ENCODE results near the gene RBM7. TPM values are rescaled to one million over a fixed set of nuclear protein-coding genes. Genes with fewer than 3 reads are reported as not detected.

Gene RBM7
- polyA plus RNA-seq, 1 experiment, result 59.8 TPM

- ChIA-PET CTCF (interaction anchor here (1.2 kb wide), 1 partner anchor 34 kb away, joined by 6 read pairs; no protein-coding TSS in a partner anchor), POLR2A (no interaction called here)
- no peak for DNase-seq (ENCODE audit: low read depth, low spot score)
- H3K27me3 ChIP-seq (ENCODE audit: control insufficient read depth, insufficient read depth, low read length), result no peaks in the 10 kb centered on the region
- no peak overlapping the region for H3K27ac ChIP-seq (ENCODE audit: low read depth, low read length)
- no peak overlapping the region for H3K4me3 ChIP-seq (ENCODE audit: low read depth, low read length)
- no peaks in the 10 kb centered on the region for H3K9me3 ChIP-seq (ENCODE audit: control insufficient read depth, insufficient read depth, low read length)
- no peak for TF ChIP-seq CTCF (IDR thresholded peaks at IDR 0.05; ENCODE audit: low read depth, low read length)
Measured at GRCh38 chr11:114382509-114382908, 18.0 kb upstream of the RBM7 start.

- no peak for TF ChIP-seq CTCF (IDR thresholded peaks at IDR 0.05; ENCODE audit: low read depth, low read length)
- no peak overlapping the region for H3K4me3 ChIP-seq (ENCODE audit: low read depth, low read length)
- ChIA-PET POLR2A (no interaction called here), CTCF (interaction anchor here (1.1 kb wide), 1 partner anchor 11 kb away, joined by 3 read pairs; no protein-coding TSS in a partner anchor)
- no peaks in the 10 kb centered on the region for H3K27me3 ChIP-seq (ENCODE audit: control insufficient read depth, insufficient read depth, low read length)
- H3K27ac ChIP-seq (ENCODE audit: low read depth, low read length), result no peak overlapping the region
- DNase-seq (ENCODE audit: low read depth, low spot score), result no peak
- H3K9me3 ChIP-seq (ENCODE audit: control insufficient read depth, insufficient read depth, low read length), result no peaks in the 10 kb centered on the region
Measured at GRCh38 chr11:114384487-114384886, 16.0 kb upstream of the RBM7 start.

GRCh38 chr11:114386131-114386530, 14.3 kb upstream of the RBM7 start:
- CTCF ChIA-PET, result interaction anchor here (0.7 to 1.4 kb wide), 2 partner anchors 12 to 38 kb away, joined by 3 read pairs; no protein-coding TSS in a partner anchor
- no peaks in the 10 kb centered on the region for H3K27me3 ChIP-seq (ENCODE audit: control insufficient read depth, insufficient read depth, low read length)
- no peak for TF ChIP-seq CTCF (IDR thresholded peaks at IDR 0.05; ENCODE audit: low read depth, low read length)
- H3K4me3 ChIP-seq (ENCODE audit: low read depth, low read length), result no peak overlapping the region
- no peaks in the 10 kb centered on the region for H3K9me3 ChIP-seq (ENCODE audit: control insufficient read depth, insufficient read depth, low read length)
- POLR2A ChIA-PET, result no interaction called here
- DNase-seq (ENCODE audit: low read depth, low spot score), result no peak
- H3K27ac ChIP-seq (ENCODE audit: low read depth, low read length), result no peak overlapping the region

GRCh38 chr11:114386545-114386944, 13.9 kb upstream of the RBM7 start:
- TF ChIP-seq CTCF (IDR thresholded peaks at IDR 0.05; ENCODE audit: low read depth, low read length), result no peak
- no peak overlapping the region for H3K27ac ChIP-seq (ENCODE audit: low read depth, low read length)
- DNase-seq (ENCODE audit: low read depth, low spot score), result no peak
- ChIA-PET POLR2A (no interaction called here), CTCF (interaction anchor here (1.4 kb wide), 1 partner anchor 39 kb away, joined by 3 read pairs; no protein-coding TSS in a partner anchor)
- H3K4me3 ChIP-seq (ENCODE audit: low read depth, low read length), result no peak overlapping the region
- no peaks in the 10 kb centered on the region for H3K27me3 ChIP-seq (ENCODE audit: control insufficient read depth, insufficient read depth, low read length)
- H3K9me3 ChIP-seq (ENCODE audit: control insufficient read depth, insufficient read depth, low read length), result no peaks in the 10 kb centered on the region

- no peak for TF ChIP-seq CTCF (IDR thresholded peaks at IDR 0.05; ENCODE audit: low read depth, low read length)
- CTCF ChIA-PET, result interaction anchor here (0.6 to 0.7 kb wide), 3 partner anchors 44 to 474 kb away, joined by 3 to 7 read pairs (median 6); no protein-coding TSS in a partner anchor
- Histone ChIP-seq H3K27me3 (ENCODE audit: control insufficient read depth, insufficient read depth, low read length) (no peaks in the 10 kb centered on the region), H3K4me3 (ENCODE audit: low read depth, low read length) (no peak overlapping the region), H3K27ac (ENCODE audit: low read depth, low read length) (no peak overlapping the region), H3K9me3 (ENCODE audit: control insufficient read depth, insufficient read depth, low read length) (no peaks in the 10 kb centered on the region)
- POLR2A ChIA-PET, result interaction anchor here (1.2 kb wide), 1 partner anchor 26 kb away, joined by 3 read pairs; no protein-coding TSS in a partner anchor
- no peak for DNase-seq (ENCODE audit: low read depth, low spot score)
Measured at GRCh38 chr11:114392735-114393667, 7.5 kb upstream of the RBM7 start.
